NCI-H1048 (cell line): ENCODE results near the gene FAM50A.

ENCODE experiments used
- DNase-seq: peaks from one replicate; lab custom pipeline; 2025; lab: John Stamatoyannopoulos, UW

Gene FAM50A

DNA sequence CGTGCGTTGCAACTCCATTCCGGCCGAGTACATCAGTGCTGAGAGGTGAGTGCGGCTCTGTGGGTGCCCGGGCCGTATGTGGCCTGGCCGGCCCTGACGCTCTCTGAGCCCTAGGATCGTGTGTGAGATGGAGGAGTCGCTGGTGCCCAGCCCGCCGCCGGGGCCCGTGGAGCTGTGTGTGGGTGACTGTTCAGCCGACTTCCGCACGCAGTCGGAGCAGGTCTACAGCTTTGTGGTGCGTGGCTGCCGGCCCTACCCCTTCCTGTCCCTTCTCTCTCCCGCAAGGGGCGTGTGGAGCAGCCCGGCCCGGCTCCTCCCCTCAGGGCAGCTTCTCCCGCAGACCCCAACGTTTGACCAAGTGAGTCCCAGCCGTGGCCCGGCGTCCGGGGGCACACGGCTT, 22.1 kb downstream of the FAM50A start:
- no peak for DNase-seq

DNA sequence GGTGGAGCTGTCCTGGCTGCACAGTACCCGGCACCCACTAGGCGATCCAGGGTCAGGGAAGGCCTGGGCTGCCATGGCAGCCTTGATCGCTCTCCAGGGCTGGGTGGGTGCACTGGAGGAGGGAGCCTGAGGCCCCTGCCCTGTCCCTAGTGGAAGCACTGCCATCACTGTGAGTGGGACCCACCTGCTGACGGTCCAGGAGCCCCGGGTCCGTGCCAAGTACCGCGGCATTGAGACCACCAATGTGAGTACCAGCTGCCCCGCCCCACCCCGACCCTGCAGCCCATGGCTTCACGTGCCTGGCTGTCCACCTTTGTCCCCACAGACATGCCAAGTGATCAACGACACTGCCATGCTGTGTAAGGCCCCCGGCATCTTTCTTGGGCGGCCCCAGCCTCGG, 23.0 kb downstream of the FAM50A start:
- DNase-seq = no peak

DNA sequence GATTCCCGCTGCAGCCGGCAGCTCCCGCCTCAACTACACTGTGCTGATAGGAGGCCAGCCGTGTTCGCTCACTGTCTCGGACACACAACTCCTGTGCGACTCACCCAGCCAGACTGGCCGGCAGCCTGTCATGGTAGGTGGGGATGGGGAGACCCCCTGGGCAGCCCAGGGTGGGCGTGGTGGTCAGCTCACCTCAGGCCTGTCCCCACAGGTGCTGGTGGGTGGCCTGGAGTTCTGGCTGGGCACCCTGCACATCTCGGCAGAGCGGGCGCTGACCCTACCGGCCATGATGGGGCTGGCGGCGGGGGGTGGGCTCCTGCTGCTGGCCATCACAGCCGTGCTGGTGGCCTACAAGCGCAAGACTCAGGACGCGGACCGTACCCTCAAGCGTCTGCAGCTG, 23.6 kb downstream of the FAM50A start:
- DNase-seq = no peak

DNA sequence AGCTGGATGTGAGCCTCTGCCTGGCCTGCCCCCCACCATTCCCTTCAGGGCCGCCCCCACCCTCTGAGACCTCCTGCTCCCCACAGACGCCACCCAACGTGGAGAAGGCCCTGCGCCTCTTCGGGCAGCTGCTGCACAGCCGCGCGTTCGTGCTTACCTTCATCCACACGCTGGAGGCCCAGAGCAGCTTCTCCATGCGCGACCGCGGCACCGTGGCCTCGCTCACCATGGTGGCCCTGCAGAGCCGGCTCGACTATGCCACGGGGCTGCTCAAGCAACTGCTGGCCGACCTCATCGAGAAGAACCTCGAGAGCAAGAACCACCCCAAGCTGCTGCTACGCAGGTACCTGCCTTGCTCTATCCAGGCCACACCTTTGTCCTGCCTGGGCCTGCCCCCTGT, 24.3 kb downstream of the FAM50A start:
- no peak for DNase-seq

DNA sequence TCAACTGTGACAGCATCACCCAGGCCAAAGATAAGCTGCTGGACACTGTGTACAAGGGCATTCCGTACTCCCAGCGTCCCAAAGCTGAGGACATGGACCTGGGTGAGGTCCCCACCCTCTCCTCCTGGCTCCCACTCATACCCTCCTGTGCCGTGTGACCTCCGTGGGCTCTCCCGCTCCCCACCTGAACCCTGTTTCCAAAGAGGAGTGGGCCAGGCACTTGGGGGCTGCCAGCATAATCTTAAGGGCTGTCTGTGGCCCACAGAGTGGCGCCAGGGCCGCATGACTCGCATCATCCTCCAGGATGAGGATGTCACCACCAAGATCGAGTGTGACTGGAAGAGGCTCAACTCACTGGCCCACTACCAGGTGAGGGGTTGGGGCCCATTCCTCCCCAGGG, 25.2 kb downstream of the FAM50A start:
- no peak for DNase-seq

DNA sequence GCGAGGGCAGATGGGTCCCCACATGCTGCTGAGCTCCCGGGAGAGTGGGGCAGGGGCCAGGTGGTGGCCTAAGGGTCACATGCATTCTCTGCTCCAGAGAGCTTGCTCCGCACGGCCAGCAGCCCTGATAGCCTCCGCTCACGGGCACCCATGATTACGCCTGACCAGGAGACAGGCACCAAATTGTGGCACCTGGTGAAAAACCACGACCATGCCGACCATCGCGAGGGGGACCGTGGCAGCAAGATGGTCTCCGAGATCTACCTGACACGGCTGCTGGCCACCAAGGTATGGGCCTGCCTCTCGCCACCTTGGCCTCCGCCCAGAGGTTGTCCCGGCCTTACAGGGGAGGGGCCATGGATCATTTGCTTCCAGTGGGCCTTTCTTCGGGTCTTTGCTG, 25.9 kb downstream of the FAM50A start:
- no peak for DNase-seq

DNA sequence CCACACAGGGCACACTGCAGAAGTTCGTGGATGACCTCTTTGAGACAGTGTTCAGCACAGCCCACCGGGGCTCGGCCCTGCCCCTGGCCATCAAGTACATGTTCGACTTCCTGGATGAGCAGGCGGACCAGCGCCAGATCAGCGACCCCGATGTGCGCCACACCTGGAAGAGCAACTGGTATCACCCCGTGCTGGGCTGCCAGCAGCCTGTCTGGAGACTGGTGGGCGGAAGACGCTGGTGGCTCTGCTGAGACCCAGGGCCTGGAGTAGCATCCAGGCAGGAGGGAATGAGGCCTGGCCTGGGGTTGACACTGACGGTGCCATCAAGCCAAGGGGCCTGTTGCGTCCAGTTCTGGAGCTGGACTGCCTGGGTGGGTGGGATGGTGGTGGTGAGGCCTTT, 26.5 kb downstream of the FAM50A start:
- no peak for DNase-seq

DNA sequence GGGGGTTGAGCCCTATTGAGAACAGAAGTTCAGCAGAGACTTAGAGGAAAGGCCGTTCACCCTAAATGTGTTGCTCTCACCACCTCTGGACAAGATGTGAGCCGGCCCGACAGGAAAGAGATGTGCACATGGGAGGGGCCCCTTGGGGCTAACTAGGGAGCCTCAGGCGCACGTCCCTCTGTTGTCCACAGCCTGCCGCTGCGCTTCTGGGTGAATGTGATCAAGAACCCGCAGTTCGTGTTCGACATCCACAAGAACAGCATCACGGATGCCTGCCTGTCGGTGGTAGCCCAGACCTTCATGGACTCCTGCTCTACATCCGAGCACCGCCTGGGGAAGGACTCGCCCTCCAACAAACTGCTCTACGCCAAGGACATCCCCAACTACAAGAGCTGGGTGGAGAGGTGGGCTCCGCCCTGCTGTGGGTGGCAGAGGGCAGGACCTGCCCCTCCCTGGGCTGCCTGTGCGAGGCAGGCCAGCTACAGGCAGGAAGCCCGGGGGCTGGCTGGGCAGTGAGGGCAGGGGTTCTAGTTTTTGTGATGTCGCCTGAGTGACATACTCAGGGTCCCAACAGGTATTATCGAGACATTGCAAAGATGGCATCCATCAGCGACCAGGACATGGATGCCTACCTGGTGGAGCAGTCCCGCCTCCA, 27.1 kb downstream of the FAM50A start:
- no peak for DNase-seq

DNA sequence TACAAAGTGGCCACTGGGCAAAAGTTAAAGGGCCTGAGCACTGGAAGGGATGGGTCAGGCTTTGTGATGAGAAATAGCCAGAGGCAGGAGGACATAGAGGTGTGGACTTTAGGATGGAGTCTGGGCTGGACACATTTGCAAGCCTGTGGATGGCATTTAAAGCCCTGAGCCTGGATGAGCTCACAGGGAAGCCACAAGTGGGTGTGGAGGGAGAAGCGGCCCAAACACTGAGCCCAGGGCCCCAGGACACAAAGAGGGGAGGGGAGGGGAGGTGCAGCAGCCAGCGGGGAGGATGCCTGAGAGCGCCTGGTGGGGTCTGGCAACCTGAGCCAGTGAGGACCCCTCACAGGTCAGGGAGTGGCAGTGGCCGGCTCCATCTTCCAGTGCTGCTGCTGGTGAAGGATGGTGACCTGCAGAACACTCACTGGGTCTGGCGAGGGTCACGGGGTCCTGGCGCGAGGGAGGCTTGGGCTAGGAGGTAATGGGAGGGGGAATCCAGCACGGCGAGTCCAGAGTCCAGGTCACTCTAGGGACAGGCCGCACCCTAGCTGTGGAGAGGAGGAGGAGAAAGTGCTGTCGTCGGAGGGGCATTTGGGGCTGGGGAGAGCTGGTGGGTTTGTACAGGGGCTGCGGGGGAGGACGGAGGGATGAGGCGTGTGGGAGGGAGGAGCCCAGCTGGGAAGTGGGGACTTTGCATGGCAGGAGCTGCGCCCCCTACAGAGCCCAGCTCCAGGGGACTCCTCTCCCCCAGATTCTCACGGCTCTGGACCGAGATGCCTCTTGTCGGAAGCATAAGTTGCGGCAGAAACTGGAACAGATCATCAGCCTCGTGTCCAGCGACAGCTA, 28.1 kb downstream of the FAM50A start:
- no peak for DNase-seq

DNA sequence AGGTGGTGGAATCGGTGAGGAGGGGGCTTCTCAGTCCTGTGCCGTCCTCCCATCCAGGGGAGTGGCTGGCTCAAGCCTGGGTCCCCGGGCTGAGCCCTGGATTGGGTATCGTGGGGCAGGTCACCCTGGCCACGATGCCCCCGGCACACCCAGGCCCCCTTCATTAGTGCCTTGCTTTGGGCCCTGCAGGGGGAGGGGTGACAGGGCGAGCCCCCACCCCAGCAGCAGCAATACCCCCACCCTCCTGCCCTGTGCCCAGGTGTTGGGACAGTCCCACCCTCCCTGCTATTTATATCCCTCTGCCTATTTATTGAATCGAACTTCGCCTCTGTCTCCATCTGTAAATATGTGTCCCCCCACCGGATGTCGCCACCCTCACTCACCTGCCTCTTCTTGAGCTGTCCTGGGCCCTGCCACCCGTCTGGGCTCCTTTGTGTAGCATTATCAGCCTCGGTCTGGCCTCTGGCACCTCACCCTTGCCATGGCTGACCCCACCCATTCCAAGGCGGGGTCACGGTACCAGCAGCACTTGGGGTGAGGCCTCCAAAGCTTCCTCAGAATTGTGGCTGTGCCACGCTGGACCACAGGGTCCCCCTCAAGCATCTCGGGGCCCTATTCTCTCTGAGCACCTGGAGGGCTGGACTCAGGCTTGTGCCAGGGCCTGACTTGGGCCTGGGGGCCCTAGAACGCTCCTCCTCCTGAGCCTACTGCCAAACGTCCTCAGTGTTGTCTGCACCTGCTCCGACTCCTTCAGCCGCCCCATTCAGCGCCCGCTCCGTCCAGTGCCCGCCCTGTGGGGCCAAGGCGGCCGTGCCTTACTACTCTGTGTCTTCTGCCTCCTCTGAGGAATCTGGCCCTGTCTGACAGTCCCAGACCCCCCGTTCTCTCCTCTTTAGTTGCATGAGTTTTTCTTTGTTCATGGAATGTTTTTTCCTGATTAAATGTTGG, 29.0 kb downstream of the FAM50A start:
- DNase-seq = no peak

DNA sequence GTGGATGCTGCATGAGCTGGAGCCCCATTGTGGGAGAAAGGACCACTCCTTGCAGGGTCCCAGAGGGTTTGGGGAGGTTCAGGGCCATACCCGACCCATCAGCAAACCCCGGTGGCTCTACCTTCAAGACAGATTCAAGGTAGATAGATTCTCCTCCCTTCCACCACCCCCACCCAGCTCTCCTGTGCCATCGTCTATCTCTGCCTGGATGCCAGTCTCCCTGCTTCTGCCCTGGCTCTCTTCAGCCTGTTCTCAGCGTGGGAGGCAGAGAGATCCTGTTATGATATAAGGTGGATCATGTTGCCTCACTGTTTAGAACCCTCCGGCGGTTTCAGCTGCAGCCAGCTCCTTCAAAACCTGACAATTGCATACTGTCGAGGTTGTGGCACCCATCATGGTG, 29.7 kb downstream of the FAM50A start:
- DNase-seq = no peak

DNA sequence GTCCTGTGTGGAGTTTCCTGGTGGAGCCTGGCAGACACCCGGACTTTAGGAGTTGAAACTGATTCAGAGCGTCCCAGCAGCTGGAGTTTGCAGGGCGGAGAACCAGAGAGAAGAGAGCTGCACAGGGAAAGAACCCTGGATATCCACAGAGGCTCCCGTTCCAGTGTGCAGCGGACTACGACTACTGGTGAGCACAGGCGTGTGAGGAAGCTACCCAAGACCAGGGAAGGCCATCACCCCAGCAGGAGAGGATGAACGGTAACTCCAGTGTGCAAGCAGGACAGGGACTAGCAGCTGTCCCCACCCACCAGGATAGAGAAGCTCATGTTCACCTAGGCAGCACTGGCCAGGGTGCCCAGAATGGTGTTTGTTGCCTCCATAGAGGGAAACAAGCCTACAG, 32.9 kb downstream of the FAM50A start:
- DNase-seq = no peak

DNA sequence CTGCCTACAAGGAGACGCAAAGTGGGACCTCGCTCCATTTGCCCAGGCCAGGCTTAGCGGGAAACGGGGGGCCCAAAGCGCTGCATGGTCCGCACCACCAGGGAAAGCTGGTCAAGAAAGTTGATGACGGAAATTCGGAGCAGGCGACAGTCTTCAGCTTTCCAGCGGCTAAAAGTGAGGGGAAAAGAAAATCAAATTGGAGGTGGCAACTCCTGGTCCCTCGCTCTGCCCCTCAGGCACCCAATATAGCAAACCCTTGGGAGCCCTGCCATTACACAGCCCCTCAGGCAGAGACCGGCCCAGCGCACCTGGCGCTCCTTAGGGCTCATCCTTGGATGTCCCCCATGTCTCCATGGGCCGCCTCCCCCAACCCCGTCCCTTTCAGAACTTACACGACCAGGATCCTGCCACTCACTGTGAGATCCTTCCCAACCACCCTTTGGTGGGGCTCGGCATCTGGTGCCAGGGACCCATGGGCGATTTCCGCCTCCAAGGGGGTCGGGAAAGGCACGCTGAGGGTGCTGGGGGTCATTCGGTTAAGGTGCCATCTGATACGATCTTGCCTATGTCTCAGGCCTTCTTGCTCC, 34.0 kb downstream of the FAM50A start:
- DNase-seq = no peak

DNA sequence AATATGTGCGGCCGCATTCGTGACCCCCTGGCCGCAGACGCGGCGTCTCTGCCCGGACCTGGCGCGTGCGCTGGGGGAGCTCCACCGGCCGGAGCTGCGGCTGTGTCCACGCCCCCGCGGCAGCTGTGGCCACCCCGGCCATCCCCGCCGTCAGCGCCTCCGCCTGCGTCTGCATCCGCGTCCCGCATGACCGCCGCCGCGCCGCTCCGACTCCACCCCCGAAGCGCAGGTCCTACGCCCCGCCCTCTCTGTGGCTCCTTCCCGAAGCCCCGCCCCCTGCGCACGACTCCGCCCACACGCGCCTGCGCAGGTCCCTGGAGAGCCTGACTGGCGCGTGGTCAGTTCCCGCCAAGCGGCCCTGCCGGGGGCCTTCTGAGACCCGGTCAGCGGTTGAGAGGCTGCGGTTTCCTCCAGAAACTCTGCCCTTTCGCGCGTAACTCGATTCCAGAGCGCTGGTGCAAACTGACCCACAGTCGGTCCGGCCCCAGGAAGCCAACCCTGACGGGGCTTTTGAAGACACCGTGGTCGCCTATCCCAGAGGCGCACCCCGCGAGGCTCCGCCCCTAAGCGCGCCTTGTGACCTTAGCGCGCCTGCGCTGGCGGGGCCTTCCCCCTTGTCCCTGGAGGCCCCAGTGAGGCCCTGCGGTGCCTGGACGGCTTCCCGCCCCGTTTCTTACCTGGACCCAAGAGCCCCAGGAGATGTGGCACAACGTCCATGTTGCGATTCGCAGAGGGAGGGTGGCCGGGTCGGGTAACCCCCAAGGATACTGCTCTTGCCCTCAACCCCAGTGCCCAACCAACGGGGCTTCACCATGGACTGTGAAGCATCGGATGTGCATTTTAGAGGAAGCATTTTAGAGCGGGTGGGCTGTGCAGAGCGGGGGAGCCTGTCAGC, 35.0 kb downstream of the FAM50A start, which contains the start of gene LAGE3:
LAGE3 (minus strand) TSS at position 554 of the 895 bp plus-strand sequence; CDS start at position 188, 366 bp downstream.
- peak; percentile 40 for DNase-seq

DNA sequence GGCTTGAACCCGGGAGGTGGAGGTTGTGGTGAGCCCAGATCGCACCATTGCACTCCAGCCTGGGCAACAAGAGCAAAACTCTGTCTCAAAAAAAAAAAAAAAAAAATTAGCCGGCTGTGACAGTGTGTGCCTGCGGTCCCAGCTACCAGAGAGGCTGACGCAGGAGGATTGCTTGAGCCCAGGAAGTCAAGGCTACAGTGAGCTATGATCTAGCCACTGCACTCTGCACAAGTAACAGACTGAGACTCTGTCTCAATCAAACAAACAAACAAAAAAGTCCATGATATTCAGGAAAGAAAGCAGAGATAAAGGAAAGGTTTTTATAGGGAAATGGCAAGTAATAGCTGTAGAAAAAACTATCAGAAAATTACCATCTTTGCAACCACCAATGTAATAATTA, 37.3 kb downstream of the FAM50A start:
- DNase-seq = no peak

DNA sequence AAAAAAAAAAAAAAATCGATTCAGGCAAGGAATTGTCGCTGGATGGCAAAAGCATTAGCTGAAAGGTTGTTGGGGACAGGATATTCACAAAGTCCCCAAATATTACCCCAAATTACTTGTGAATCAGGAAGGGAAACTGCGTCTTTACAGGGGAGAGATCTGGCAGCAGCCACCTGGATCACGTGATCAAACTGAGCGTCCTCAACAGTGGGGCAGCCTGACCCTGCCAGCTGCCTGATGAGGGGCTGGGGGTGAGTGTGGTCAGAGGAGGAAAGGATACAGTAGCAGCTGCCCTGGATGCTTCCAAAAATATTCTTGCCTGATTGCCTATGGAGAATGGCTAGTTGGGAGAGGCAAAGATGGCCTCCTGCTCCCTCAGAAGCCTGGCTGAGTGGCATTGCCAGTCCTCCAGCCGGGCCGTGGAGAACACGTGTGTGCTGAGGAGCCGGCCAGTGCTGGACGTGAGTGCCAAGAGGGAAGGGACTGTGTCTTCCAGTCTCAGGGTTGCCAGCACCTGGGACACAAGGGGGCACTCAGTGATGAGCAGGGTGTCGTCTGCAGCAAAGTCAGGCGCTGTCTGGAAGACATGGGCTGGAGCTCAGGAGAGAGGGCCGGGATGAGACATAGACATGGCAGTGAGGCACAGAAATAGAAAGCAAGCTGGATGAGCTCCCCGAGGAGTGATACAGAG, 38.1 kb downstream of the FAM50A start:
- no peak for DNase-seq

DNA sequence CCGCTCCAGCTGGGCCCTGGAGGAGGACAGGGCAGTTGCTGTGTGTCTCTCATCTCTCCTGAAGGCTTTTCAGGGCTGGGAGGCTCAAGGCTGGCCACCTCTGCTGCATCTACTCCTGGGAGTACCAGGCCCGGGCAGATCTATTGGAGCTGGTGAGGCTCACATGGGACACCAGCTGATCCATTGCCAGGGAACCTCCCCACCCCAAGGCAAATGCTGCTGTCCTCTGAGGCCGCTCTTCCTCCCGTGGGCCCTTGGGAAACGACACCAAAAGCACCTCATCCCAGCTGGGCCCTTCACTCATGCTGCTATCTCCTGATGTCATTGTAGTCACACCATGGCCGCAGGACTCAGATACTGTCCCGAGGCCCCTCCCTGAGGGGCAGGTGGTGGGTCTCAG, 38.8 kb downstream of the FAM50A start:
- DNase-seq = no peak

DNA sequence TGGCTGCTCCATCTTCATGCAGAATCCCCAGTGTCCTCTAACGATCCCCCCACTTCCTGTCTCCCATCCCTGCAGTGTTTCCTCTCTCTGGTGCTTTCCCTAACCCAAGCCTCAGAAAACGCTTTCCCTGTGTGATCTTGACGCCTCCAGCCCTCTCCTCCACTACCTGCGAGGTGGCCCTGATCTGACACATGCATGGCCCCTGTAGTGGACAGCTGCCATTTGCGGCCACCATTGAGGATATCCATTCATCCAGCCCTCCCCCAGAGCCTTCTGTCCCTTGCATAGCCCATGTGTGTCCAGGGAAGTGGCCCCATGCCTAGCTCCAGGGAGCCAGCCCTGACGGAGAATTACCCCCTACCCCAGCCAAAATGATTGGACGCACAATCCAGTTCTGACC, 39.4 kb downstream of the FAM50A start:
- DNase-seq = no peak

DNA sequence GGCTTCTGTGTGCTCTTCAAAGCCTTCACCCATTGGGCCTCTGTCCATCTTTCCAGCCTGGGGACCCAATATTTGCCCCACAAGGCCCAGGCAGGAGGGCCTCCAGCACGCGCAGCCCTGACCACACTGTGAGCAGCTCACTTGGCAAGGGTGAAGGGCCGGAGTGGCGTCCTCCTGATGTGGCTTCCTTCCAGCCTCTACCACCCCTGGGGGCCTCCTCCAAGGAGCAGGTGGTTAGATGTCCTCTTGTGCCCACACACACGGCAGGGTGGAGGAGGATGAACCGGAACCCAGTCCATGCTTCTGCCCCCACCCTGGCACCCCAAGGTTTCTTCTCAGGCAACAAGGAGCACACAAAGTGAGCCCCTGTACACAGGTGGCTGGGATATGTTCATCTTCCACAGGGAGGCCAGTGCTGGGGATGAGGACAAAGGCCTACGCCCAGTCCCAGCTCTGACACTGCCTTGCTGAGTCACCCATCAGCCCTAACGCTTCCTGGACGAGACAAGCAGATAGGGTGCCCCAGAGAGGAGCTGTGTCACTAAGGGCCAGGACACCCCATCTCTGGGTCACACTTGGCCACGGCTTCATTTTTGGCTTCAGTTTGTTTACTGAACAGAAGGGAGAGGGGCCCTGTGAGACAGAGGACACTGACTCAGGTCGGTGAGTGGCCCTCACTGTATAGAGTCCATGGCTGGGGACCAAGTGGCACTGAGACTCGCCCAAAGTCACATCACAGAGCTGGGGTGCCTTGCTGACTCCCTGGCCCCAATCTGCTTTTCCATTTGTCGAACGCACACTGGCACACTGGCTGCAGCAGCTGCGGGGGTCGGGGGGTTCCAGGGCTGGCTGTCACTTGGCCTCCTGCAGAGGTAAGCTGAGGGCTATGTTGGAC, 40.6 kb downstream of the FAM50A start:
- DNase-seq = no peak
